GM18951 (cell line): ENCODE results near the gene STYXL2.

ENCODE experiments used
- POLR2A ChIP-seq: IDR thresholded peaks from 4 replicates; pipeline ENCODE4 v1.6.1; 2011; ENCODE audit warnings: mild to moderate bottlenecking; ENCODE audit not compliant: insufficient read length, insufficient read depth; ENCODE audit errors: extremely low read depth
- in situ Hi-C: fragments of 300-500 bp; cut with MboI; formaldehyde crosslinking; loops from one replicate; pipeline ENCODE4 v1.12.0; 2022; ENCODE audit warnings: low sequenced_read_pairs, mixed read lengths, inconsistent platforms; ENCODE audit not compliant: unreplicated experiment

Gene STYXL2

GRCh38 chr1:167122121-167122480, 28.2 kb downstream of the STYXL2 start:
- TF ChIP-seq POLR2A: no peak
- in situ Hi-C loops: no loop called here

- in situ Hi-C loops: no loop called here
Measured at GRCh38 chr1:167122568-167122967, 28.7 kb downstream of the STYXL2 start.

GRCh38 chr1:167126317-167126716, 32.4 kb downstream of the STYXL2 start:
- in situ Hi-C loops: no loop called here
- TF ChIP-seq POLR2A: no peak

More at GRCh38 chr1:167122568-167122967, 28.7 kb downstream of the STYXL2 start:
- no peak for TF ChIP-seq POLR2A

- in situ Hi-C loops: no loop called here
- TF ChIP-seq POLR2A: no peak
Measured at GRCh38 chr1:167126811-167127210, 32.9 kb downstream of the STYXL2 start.

- in situ Hi-C loops: no loop called here
- TF ChIP-seq POLR2A: no peak
Measured at GRCh38 chr1:167127236-167127635, 33.4 kb downstream of the STYXL2 start.

GRCh38 chr1:167127661-167128060, 33.8 kb downstream of the STYXL2 start:
- no peak for TF ChIP-seq POLR2A
- in situ Hi-C loops: no loop called here

GRCh38 chr1:167128261-167129227, 34.7 kb downstream of the STYXL2 start:
- no peak for TF ChIP-seq POLR2A
- in situ Hi-C loops: no loop called here

- no peak for TF ChIP-seq POLR2A
- in situ Hi-C loops: no loop called here
Measured at GRCh38 chr1:167130829-167131510, 37.1 kb downstream of the STYXL2 start.

- in situ Hi-C loops: no loop called here
- no peak for TF ChIP-seq POLR2A
Measured at GRCh38 chr1:167132301-167133010, 38.6 kb downstream of the STYXL2 start.

GRCh38 chr1:167135281-167135840, 41.5 kb downstream of the STYXL2 start:
- TF ChIP-seq POLR2A: no peak
- in situ Hi-C loops: no loop called here

GRCh38 chr1:167136191-167136614, 42.3 kb downstream of the STYXL2 start:
- in situ Hi-C loops: no loop called here
- TF ChIP-seq POLR2A: no peak

GRCh38 chr1:167136806-167137205, 42.9 kb downstream of the STYXL2 start:
- TF ChIP-seq POLR2A: no peak
- in situ Hi-C loops: no loop called here

GRCh38 chr1:167137332-167137781, 43.5 kb downstream of the STYXL2 start:
- in situ Hi-C loops: no loop called here
- TF ChIP-seq POLR2A: no peak

- in situ Hi-C loops: no loop called here
- no peak for TF ChIP-seq POLR2A
Measured at GRCh38 chr1:167137793-167138510, 44.1 kb downstream of the STYXL2 start.
